Epidermal melanocyte (primary cell): Measurements from ENCODE around the gene ARAP2.

Experiments
- DNase-seq: peaks from one replicate; pipeline ENCODE4 v3.0.0; 2011; ENCODE audit warnings: low spot score; ENCODE audit not compliant: insufficient read length

Gene ARAP2

GRCh38 chr4:36244257-36245082, at the start of gene ARAP2:
Gene ARAP2 (minus strand): TSS chr4:36244514. CDS start chr4:36229486, 15,028 bp downstream.
- no peak for DNase-seq

- DNase-seq = no peak
These were observed 48.4 kb upstream of the ARAP2 start for GRCh38 chr4:36292556-36293188.

- no peak for DNase-seq
These were observed 46.3 kb upstream of the ARAP2 start for GRCh38 chr4:36290641-36291040.

- no peak for DNase-seq
These were observed 44.6 kb upstream of the ARAP2 start for GRCh38 chr4:36288731-36289426.

- DNase-seq = no peak
These were observed 42.2 kb upstream of the ARAP2 start for GRCh38 chr4:36286481-36286871.

GRCh38 chr4:36285784-36286480, 41.6 kb upstream of the ARAP2 start:
- no peak for DNase-seq

GRCh38 chr4:36283912-36284465, 39.7 kb upstream of the ARAP2 start:
- DNase-seq = peak; percentile 18

- no peak for DNase-seq
These were observed 38.3 kb upstream of the ARAP2 start for GRCh38 chr4:36282503-36283030.

- no peak for DNase-seq
These were observed 37.2 kb upstream of the ARAP2 start, which contains the start of gene DTHD1 for GRCh38 chr4:36281384-36282106. Gene DTHD1 (plus strand): TSS chr4:36281616. CDS start chr4:36281759, 143 bp downstream.

- no peak for DNase-seq
These were observed 36.2 kb upstream of the ARAP2 start for GRCh38 chr4:36280555-36280954.

- no peak for DNase-seq
These were observed 34.5 kb upstream of the ARAP2 start for GRCh38 chr4:36278789-36279188.

GRCh38 chr4:36277533-36277932, 33.2 kb upstream of the ARAP2 start:
- DNase-seq = no peak

- no peak for DNase-seq
These were observed 29.8 kb upstream of the ARAP2 start for GRCh38 chr4:36274158-36274557.

GRCh38 chr4:36273276-36273675, 29.0 kb upstream of the ARAP2 start:
- DNase-seq = no peak

- no peak for DNase-seq
These were observed 25.3 kb upstream of the ARAP2 start for GRCh38 chr4:36269533-36270173.

- DNase-seq = no peak
These were observed 24.8 kb upstream of the ARAP2 start for GRCh38 chr4:36269101-36269500.

GRCh38 chr4:36267486-36268268, 23.4 kb upstream of the ARAP2 start:
- no peak for DNase-seq

- no peak for DNase-seq
These were observed 20.0 kb upstream of the ARAP2 start for GRCh38 chr4:36264207-36264826.

GRCh38 chr4:36260731-36261130, 16.4 kb upstream of the ARAP2 start:
- no peak for DNase-seq
